Measurements from ENCODE around the gene E2F8.

GRCh38 chr11:19226378-19227195, 14.2 kb downstream of the E2F8 start:
- TF ChIP-seq CTCF (IDR thresholded peaks at IDR 0.05) (no peak), EZH2 (IDR thresholded peaks at IDR 0.05; ENCODE audit: borderline replicate concordance, insufficient read depth, low read depth, low read length, poor library complexity, severe bottlenecking) (no peak)

All from B cell (primary cell).